ENCODE measurements around the gene ABCA7.

ABCA7 gene

GRCh38 chr19:1091544-1092175 lies 51.8 kb downstream of the ABCA7 start:
- Histone ChIP-seq H3K4me2 (ENCODE audit: low read length) (no peak overlapping the region), H3K9ac (ENCODE audit: low read length) (no peak overlapping the region), H3K27ac (ENCODE audit: low read length) (no peak overlapping the region), H4K20me1 (ENCODE audit: insufficient read depth, low read length) (peaks cover 29% of the 10 kb centered on the region), H3K4me3 (ENCODE audit: low read length) (no peak overlapping the region), H3K27me3 (ENCODE audit: low read depth, low read length) (no peaks in the 10 kb centered on the region), H2AFZ (ENCODE audit: low read depth, low read length) (no peak overlapping the region), H3K9me3 (ENCODE audit: insufficient read depth, low read length) (no peaks in the 10 kb centered on the region), H3K36me3 (replicated peaks; ENCODE audit: low read depth, low read length) (peaks cover 51% of the 10 kb centered on the region), H3K4me1 (ENCODE audit: low read length) (peaks cover 48% of the 10 kb centered on the region), H3K79me2 (ENCODE audit: low read length) (peaks cover 35% of the 10 kb centered on the region)
- TF ChIP-seq EZH2phosphoT487 (IDR thresholded peaks at IDR 0.05; ENCODE audit: low read depth) (no peak), CTCF (IDR thresholded peaks at IDR 0.05; ENCODE audit: low read depth, low read length) (no peak)

GRCh38 chr19:1093330-1093729 lies 53.4 kb downstream of the ABCA7 start:
- Histone ChIP-seq H3K4me2 (ENCODE audit: low read length) (peak overlapping the region; percentile 91), H3K4me1 (ENCODE audit: low read length) (peaks cover 33% of the 10 kb centered on the region)

GRCh38 chr19:1093811-1094553 lies 54.1 kb downstream of the ABCA7 start:
- peak overlapping the region; percentile 85 for H3K9ac ChIP-seq (ENCODE audit: low read length)
- H3K27ac ChIP-seq (ENCODE audit: low read length), result peak overlapping the region; percentile 41
- no peaks in the 10 kb centered on the region for H3K27me3 ChIP-seq (ENCODE audit: low read depth, low read length)
- peaks cover 21% of the 10 kb centered on the region for H4K20me1 ChIP-seq (ENCODE audit: insufficient read depth, low read length)
- peak overlapping the region; percentile 91 for H3K4me2 ChIP-seq (ENCODE audit: low read length)
- H3K36me3 ChIP-seq (replicated peaks; ENCODE audit: low read depth, low read length), result peaks cover 33% of the 10 kb centered on the region
- TF ChIP-seq CTCF (IDR thresholded peaks at IDR 0.05; ENCODE audit: low read depth, low read length) (no peak), EZH2phosphoT487 (IDR thresholded peaks at IDR 0.05; ENCODE audit: low read depth) (no peak)
- H3K9me3 ChIP-seq (ENCODE audit: insufficient read depth, low read length), result no peaks in the 10 kb centered on the region
- H3K79me2 ChIP-seq (ENCODE audit: low read length), result peaks cover 35% of the 10 kb centered on the region
- no peak overlapping the region for H2AFZ ChIP-seq (ENCODE audit: low read depth, low read length)
- H3K4me3 ChIP-seq (ENCODE audit: low read length), result peak overlapping the region; percentile 92
- peaks cover 26% of the 10 kb centered on the region for H3K4me1 ChIP-seq (ENCODE audit: low read length)

More at GRCh38 chr19:1093330-1093729, 53.4 kb downstream of the ABCA7 start:
- Histone ChIP-seq H3K79me2 (ENCODE audit: low read length) (peaks cover 35% of the 10 kb centered on the region), H3K9ac (ENCODE audit: low read length) (peak overlapping the region; percentile 85), H3K36me3 (replicated peaks; ENCODE audit: low read depth, low read length) (peaks cover 37% of the 10 kb centered on the region), H3K4me3 (ENCODE audit: low read length) (peak overlapping the region; percentile 92), H3K27ac (ENCODE audit: low read length) (no peak overlapping the region; the same call in 1 of the 2 replicates), H4K20me1 (ENCODE audit: insufficient read depth, low read length) (peaks cover 21% of the 10 kb centered on the region), H3K9me3 (ENCODE audit: insufficient read depth, low read length) (no peaks in the 10 kb centered on the region), H3K27me3 (ENCODE audit: low read depth, low read length) (no peaks in the 10 kb centered on the region), H2AFZ (ENCODE audit: low read depth, low read length) (no peak overlapping the region)
- TF ChIP-seq CTCF (IDR thresholded peaks at IDR 0.05; ENCODE audit: low read depth, low read length), result no peak
- no peak for TF ChIP-seq EZH2phosphoT487 (IDR thresholded peaks at IDR 0.05; ENCODE audit: low read depth)

- H3K9me3 ChIP-seq (ENCODE audit: insufficient read depth, low read length), result no peaks in the 10 kb centered on the region
- no peak overlapping the region for H2AFZ ChIP-seq (ENCODE audit: low read depth, low read length)
- H3K4me2 ChIP-seq (ENCODE audit: low read length), result peak overlapping the region; percentile 91
- H4K20me1 ChIP-seq (ENCODE audit: insufficient read depth, low read length), result peaks cover 21% of the 10 kb centered on the region
- peak overlapping the region; percentile 85 for H3K9ac ChIP-seq (ENCODE audit: low read length)
- H3K4me3 ChIP-seq (ENCODE audit: low read length), result peak overlapping the region; percentile 92
- H3K27ac ChIP-seq (ENCODE audit: low read length), result peak overlapping the region; percentile 41
- peaks cover 21% of the 10 kb centered on the region for H3K4me1 ChIP-seq (ENCODE audit: low read length)
- peaks cover 26% of the 10 kb centered on the region for H3K36me3 ChIP-seq (replicated peaks; ENCODE audit: low read depth, low read length)
- H3K27me3 ChIP-seq (ENCODE audit: low read depth, low read length), result no peaks in the 10 kb centered on the region
- H3K79me2 ChIP-seq (ENCODE audit: low read length), result peaks cover 32% of the 10 kb centered on the region
- TF ChIP-seq EZH2phosphoT487 (IDR thresholded peaks at IDR 0.05; ENCODE audit: low read depth), result no peak
- no peak for TF ChIP-seq CTCF (IDR thresholded peaks at IDR 0.05; ENCODE audit: low read depth, low read length)
These were observed 54.7 kb downstream of the ABCA7 start for GRCh38 chr19:1094655-1094977.

All from OCI-LY3 (cell line).